Activated CD8-positive, alpha-beta memory T cell treated with anti-CD3 and anti-CD28 coated beads, Interleukin-2, amount 50 U/mL, for 1 hour (primary cell): Measurements from ENCODE around the gene RERG.
"Not testable (repeated sequence)": the region's sequence is repeated elsewhere in the genome, so short reads cannot be mapped to it uniquely, and the experiment has no call there.

Experiments used
- DNase-seq: peaks from one replicate; pipeline ENCODE4 v3.0.0-alpha.2; 2020; ENCODE audit errors: extremely low read depth

RERG gene

GRCh38 chr12:15220915-15221885, at the start of gene RERG:
Gene RERG (minus strand): TSS chr12:15221417. CDS start chr12:15217489, 3,928 bp downstream.
- DNase-seq: peak; percentile 7

DNA sequence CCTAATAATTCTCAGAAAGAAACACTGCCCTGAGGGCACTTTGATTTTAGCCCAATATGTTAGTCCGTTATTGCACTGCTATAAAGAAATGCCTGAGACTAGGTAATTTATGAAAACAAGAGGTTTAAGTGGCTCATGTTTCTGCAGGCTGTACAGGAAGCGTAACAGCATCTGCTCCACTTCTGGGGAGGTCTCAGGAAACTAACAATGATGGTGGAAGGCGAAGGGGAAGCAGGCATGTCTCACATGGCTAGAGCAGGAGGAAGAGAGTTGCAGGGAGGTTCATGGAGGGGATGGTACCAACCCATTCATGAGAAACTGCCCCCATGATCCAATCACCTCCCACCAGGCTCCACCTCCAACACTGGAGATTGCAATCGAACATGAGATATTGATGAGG, 49.4 kb upstream of the RERG start:
- no peak for DNase-seq

GRCh38 chr12:15268927-15269552, 47.8 kb upstream of the RERG start:
- no peak for DNase-seq

DNA sequence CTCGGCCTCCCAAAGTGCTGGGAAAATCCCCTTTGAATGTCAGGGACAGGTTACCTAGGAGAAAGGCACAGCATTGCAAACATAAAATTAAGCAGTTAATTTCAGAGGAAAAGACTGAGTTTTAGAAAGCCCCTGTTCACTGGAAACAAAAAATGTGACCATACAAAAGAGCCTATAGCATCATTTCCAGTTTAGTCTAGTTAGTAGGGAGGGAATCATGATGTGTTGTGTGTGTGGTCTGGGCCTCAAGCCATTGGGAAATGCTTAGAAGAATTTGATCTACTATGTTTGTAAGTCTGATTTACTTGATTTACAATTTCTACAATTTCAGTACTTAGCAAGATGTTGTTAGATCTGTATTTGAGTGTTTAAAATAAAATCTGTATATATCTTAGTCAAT, 47.1 kb upstream of the RERG start:
- DNase-seq: no peak

- DNase-seq: no peak
These were observed 44.7 kb upstream of the RERG start for GRCh38 chr12:15265875-15266274.

DNA sequence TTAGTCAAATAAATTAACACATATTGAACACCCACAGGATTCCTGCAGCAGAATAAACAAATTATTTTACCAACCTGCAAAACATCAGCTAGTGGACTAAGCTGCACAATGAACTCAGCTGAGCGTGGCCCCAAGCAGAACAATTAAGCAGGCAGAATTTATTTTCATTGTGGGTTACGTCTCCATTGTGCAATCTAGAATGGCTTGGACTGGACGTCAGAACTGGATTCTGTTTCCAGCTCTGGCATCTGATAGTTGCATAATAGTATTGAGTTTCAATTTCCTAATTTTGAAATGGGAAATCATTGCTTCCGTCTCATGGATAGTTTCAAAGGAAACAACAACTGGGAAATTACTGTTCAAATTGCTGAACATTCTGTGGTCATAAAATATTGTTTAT, 35.5 kb upstream of the RERG start:
- DNase-seq: no peak

GRCh38 chr12:15253990-15254389, 32.8 kb upstream of the RERG start:
- DNase-seq: no peak

DNA sequence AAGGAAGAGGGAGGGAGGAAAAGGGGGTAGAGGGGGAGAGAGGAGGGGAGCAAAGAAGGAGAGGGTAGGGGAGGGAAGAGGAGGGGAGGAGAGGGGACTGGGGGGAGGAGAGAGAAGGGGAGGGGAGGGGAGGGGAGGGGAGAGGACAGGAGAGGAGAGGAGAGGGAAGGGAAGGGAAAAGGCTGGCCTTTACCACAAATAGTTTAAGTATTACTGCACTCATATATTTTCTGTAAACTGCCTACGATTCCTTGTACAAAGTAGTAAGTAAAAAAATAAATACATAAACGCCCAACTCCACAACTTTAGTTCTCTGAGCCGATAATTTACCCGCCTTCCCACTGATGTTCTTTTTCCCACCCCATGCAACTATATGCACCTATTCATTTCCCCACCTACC, 23.7 kb upstream of the RERG start:
- DNase-seq: no peak

GRCh38 chr12:15244341-15244740, 23.1 kb upstream of the RERG start:
- no peak for DNase-seq

DNA sequence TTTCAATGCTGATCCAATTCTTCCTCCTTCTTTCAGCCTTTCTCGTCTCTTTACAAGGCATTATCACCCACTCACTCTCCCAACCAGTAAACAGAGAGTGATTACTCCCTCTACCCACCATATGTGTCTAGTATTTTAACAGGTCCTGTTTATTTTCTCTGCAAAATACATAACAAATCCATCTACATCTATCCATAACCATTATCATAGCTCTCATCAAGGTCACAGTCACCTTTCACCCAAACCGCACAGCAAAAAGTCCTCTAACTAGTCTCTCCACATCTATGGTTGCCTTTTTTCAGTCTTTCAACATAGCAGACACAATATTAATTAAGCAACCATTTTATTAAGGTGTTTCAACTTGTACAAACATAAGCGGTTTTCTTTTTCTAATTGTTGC, 21.9 kb upstream of the RERG start:
- no peak for DNase-seq

- no peak for DNase-seq
These were observed 19.7 kb upstream of the RERG start for GRCh38 chr12:15240898-15241297.

- DNase-seq: no peak
These were observed 13.3 kb upstream of the RERG start for GRCh38 chr12:15234508-15234907.

DNA sequence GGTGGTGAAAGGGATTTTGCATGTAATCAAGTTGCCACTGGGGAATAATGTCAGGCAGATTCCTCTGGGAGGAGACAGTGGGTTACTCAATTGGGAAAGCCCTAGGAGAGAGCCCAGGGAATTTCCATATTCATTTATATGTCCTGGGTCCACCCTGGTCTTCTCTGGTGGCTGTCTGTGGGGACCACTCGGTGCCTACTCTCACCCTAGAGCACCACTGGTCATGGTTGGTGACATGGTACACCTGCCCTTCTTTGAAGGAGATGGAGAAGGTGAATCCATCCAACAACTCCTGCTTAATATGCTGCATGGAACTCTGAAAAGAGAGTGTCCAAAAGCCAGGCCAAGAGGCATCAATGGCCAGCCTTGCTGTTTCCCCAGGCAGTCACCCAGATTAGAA, 12.8 kb upstream of the RERG start:
- DNase-seq: no peak

GRCh38 chr12:15232959-15233358, 11.7 kb upstream of the RERG start:
- no peak for DNase-seq

DNA sequence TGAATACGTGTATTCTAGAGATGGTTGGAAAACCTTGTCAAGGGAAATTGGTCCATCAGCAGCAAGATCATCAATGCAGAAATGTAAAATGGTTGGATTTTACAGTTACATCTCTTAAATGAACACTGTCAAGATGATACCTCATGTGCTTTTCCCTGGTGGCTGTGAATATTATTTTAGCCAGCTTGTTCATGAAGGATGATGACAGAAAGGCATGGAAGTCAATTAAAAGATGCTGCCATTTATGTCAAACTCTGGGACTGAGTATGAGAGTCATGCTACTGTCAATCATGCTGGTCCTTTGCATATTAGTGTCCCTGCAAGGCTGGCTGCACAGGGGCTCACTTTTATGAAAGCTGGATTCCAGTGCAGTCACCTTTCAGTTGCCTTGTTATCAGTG, 10.3 kb upstream of the RERG start:
- no peak for DNase-seq

- DNase-seq: no peak
These were observed 9.5 kb upstream of the RERG start for GRCh38 chr12:15230751-15231150.

GRCh38 chr12:15230137-15230536, 8.9 kb upstream of the RERG start:
- DNase-seq: no peak

DNA sequence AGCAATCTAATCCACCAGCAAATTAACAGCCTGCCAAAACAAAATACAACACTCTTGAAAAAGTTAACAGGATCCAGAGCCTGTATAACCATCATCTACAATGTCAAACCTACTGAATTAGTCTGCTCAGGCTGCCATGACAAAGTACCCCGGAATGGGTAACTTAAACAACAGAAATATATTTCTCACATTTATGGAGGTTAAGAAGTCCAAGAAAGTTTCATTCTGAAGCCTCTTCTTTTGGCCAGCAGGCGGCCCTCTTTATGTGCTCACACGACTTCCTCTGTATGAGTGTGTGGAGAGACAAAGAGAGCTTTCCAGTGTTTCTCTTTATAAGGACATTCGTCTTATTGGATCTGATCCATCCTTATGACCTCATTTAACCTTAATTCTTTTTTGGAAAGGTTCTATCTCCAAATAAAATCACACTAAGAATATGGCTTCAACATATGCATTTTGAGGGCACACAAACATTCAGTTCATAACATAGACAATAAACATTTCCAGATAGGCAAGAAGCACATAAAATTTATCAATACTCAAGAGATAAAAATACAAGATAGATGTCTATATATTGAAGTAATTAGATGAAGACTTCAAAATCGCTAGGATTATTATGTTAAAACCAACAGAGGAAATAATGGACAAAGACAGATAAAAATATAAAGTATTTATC, 5.9 kb upstream of the RERG start:
- no peak for DNase-seq

- DNase-seq: not testable (repeated sequence)
These were observed 4.6 kb upstream of the RERG start for GRCh38 chr12:15225863-15226218.

DNA sequence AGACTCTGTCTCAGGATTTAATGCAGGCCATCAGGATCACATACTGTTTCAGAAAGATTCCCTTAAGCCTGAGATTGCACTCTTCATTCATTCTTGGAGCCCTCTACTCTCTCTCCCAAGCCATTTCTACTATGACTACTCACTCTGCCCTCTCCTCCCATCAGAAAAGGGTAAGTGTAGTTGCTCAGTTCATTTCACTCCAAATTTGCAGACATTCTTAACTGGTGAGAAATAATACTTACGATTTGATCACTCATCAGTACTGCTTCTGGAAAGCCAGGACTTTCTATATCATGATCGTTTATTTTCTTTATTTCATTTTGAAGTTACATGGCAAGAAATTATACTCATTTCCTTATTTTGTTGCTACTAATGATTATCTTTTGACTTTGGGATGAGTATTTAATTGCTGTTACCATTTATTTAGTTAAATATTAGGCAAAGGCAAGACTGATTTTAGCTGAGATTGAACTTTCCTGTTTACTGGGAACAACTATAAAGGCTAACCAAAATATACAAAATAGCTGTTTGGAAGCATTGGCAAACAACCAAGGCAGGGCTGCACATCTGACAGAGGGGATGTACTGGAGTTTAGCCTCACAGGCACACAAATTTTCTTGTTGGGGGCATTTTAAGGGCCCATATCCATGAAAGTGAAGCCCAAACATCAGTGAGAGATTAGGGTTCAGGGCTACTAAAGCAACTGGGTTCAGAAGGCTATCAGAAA, 4.1 kb upstream of the RERG start:
- DNase-seq: no peak

- no peak for DNase-seq
These were observed 1.0 kb upstream of the RERG start for GRCh38 chr12:15222219-15222618.

GRCh38 chr12:15220451-15220850, 766 bp downstream of the RERG start:
- no peak for DNase-seq
